ENCODE measurements around the gene SYNGAP1.
A peak's percentile ranks its signal among the peaks of the same experiment; 100 is the strongest.

The SYNGAP1 gene

DNA sequence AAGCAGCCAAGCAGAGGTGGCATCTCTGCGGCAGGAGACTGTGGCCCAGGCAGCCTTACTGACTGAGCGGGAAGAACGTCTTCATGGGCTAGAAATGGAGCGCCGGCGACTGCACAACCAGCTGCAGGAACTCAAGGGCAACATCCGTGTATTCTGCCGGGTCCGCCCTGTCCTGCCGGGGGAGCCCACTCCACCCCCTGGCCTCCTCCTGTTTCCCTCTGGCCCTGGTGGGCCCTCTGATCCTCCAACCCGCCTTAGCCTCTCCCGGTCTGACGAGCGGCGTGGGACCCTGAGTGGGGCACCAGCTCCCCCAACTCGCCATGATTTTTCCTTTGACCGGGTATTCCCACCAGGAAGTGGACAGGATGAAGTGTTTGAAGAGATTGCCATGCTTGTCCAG is 15.0 kb upstream of the SYNGAP1 start:
- no peak for DNase-seq (ENCODE audit: low read depth)

GRCh38 chr6:33405386-33405940 is 14.4 kb upstream of the SYNGAP1 start:
- DNase-seq (ENCODE audit: low read depth), result no peak

GRCh38 chr6:33406126-33406525 is 13.7 kb upstream of the SYNGAP1 start:
- DNase-seq (ENCODE audit: low read depth), result no peak

DNA sequence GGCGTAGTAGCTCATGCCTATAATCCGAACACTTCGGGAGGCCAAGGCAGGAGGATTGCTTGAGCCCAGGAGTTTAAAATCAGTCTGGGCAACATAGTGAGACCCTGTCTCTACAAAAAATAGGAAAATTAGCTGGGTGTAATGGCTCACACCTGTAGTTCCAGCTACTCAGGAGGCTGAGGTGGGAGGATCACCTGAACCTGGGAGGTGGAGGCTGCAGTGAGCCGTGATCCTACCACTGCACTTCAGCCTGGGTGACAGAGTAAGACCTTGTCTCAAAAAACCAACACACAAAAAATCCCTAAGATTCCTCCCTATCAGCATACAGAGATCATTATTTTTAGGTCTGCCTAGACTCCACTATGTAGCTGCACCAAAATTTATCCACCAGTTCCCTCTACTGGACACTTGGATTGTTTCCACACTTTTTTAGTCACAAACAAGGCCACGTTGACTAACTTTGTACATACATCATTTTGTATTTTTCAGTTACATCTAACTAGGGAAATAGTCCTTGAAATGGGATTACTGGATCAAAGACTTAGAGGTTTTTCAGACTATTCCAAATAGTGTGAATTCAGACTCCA is 12.6 kb upstream of the SYNGAP1 start:
- DNase-seq (ENCODE audit: low read depth), result no peak

- peak; percentile 97 for DNase-seq (ENCODE audit: low read depth)
Measured at GRCh38 chr6:33410050-33410710, 9.7 kb upstream of the SYNGAP1 start.

DNA sequence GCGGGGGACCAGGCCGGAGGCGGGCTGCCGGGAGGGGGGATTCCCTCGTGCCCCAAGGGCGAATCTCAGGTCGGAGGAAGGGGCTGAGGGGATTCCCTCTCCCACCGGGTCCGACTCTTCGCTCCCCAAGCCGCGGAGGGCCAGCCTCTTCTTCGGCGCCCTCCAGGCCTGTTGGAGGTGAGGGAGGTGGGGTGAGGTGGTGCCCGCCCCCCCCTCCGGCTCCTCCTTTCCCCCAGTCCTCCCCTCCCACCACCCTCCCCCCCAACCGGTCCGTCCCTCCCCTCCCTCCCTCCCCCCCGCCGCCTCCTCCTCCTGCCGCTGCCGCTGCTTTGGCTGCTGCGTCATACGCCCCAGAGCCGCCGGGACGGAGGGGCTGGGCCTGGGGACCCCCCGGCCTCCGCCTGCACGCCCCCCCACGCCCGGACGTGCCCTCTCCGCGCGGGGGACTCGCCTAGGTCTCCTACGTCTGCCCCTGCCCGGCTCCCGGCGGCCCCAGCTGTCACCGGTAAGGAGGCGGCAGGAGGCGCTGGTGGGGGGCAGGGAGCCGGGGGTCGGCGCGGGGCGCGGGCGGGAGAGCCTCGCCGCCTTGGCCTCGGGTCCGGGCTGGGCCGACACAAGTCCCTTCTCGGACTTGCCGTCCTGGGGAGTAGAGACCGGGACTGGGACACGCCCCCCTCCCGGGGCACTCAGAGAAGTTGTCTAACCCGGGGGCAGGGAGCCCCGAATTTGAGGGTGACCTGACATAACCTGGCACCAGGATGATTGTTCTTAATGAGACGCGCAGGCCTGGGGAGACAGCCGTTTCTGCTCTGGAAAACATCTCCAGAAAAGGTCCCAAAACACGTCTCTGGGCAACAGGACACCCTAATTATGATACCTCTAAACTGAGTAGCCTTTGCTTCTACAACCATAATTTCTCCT is 8.9 kb upstream of the SYNGAP1 start, which contains the start of gene PHF1:
PHF1 (plus strand) TSS at position 304 of the 921 bp plus-strand sequence. CDS start 1,250 bp downstream, outside the sequence.
- no peak for DNase-seq (ENCODE audit: low read depth)

DNA sequence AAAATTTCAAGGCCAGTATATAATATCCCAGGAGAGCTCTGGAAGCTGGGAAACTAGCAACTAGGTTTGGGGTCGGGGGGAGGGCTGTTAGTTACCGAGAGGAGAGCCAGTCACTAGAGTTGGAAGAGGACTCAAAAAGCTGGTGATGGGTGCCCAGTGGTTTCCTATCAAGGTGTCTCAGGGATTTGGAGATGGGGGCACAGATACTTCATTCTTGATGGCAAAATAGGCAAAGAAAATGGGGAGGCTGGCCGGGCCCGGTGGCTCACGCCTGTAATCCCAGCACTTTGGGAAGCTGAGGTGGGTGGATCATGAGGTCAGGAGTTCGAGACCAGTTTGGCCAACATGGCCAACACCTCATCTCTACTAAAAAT is 8.2 kb upstream of the SYNGAP1 start:
- no peak for DNase-seq (ENCODE audit: low read depth)

DNA sequence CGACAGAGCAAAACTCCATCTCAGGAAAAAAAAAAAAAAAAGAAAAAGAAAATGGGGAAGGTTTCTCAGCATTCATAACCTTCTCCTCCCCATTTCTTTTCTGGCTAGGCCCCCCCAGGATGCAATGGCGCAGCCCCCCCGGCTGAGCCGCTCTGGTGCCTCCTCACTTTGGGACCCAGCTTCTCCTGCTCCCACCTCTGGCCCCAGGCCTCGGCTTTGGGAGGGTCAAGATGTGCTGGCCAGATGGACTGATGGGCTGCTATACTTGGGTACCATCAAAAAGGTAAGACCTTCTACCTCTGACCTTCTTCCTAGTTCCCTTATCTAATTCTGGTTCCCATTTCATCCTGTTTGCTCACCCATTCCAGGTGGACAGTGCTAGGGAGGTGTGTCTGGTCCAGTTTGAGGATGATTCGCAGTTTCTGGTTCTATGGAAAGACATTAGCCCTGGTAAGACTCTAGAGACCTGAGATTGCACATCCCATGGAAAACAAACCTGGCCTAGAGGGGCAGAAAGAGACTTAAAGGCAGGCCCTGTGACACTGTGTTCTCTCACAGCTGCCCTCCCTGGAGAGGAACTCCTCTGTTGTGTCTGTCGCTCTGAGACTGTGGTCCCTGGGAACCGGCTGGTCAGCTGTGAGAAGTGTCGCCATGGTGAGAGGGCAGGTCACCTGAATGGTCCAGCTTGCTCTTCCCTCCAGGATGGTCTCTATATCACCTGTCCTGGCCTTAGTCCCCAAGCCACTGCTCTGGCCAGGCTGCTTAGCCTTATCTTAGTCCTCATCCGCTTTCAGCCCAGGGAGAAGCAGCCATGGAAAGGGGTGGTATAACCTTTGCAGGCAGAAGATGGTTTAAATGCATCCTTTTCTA is 7.5 kb upstream of the SYNGAP1 start:
- DNase-seq (ENCODE audit: low read depth), result no peak

GRCh38 chr6:33413241-33414120 is 6.4 kb upstream of the SYNGAP1 start:
- no peak for DNase-seq (ENCODE audit: low read depth)

- no peak for DNase-seq (ENCODE audit: low read depth)
Measured at GRCh38 chr6:33414592-33415271, 5.1 kb upstream of the SYNGAP1 start.

DNA sequence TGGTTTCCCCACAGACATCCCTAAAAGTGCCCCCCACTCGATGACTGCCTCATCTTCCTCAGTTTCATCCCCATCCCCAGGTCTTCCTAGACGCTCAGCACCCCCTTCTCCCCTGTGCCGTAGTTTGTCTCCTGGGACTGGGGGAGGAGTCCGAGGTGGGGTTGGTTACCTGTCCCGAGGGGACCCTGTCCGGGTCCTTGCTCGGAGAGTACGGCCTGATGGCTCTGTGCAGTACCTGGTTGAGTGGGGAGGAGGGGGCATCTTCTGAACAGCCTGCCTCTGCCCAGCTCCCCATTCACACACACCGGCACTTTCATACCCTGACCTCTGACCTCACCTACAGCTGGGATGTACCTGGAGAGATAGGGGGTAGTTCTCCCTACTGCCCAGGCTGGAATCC is 4.0 kb upstream of the SYNGAP1 start:
- DNase-seq (ENCODE audit: low read depth), result no peak

- no peak for DNase-seq (ENCODE audit: low read depth)
Measured at GRCh38 chr6:33416386-33417127, 3.3 kb upstream of the SYNGAP1 start.

DNA sequence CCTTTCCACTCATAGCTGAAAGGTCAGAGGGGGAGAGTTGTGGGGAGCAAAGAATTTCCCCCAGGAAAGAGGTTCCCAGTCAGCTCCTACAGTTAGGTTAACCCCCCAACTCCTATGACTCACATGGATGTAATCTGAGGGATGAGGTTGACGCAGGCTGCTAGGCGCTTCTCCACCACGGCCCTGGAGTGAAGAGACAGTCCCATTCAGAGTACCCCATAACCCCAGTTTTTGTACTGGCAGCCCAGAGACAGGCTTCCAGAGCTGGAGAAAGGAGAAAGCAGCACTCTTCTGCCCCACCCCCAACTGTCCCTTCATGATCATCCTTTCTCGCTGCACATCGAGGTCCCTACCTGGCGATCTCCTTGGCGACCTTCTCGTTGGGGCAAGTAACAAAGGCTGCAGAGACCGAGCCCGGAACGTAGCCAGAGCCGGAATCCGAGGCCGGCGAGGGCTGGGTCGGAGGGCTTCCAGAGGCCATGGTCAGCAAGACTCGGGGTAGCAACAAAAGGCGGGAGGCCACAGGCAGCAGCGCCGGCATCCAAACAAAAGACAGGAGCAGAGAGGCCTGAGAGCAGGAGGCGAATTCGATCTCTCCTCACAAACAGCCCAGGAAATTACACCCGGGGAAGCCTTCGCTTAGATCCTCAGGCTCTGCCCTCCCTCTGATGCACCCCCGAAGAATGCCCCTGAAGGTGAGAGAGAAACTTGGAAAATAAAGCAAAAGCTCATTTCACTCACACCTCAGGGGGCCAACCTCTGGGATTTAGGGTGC is 2.5 kb upstream of the SYNGAP1 start:
- no peak for DNase-seq (ENCODE audit: low read depth)

GRCh38 chr6:33417903-33418689 is 1.8 kb upstream of the SYNGAP1 start, which contains the start of gene CUTA:
TSS of gene CUTA (minus strand) at chr6:33418107. CDS start at chr6:33418000, 107 bp downstream.
- peak; percentile 98 for DNase-seq (ENCODE audit: low read depth)

GRCh38 chr6:33418690-33419291 is 1.1 kb upstream of the SYNGAP1 start:
- DNase-seq (ENCODE audit: low read depth), result no peak

DNA sequence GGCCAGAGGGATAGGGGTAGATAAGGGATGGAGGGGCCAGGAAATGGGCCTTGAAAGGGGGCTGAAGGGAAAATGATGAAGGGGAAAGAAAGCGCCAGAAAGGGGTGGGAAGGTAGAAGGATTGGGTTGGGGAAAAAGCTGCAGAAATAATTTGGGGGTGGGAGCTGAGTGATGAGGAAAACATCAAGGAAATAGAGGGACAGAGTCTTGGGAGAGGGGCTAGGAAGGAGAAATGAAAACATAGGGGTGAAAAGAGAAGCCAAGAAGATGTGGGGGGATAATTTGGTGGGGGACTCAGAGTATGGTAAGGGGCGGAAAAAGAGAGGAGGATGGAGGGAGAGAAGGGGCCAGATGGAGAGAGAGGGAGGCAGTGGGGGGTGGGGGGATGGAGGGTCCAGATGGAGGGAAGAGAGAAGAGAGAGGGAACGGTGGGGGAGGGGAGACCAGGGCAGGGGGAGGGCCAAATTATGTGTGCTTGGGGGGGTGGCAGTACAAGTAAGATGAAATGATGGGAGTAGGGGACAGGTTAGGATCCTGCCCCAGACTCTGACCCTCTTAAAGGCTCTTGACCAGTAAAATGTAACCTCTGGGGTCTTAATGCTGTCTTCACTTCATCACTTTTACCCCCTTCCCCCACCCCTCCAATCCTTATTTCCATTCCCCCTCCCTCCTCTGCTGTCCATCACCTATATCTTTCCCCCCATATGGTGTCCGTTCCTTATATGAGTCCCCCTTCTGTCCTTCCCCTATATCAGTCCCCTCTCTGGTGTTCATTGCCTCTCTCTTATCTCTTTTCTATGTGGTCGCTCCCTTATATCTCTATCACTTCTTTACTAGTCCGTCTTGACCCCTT is 852 bp downstream of the SYNGAP1 start:
- DNase-seq (ENCODE audit: low read depth), result no peak

Measured in stimulated activated CD8-positive, alpha-beta memory T cell treated with anti-CD3 and anti-CD28 coated beads, Interleukin-12 subunit alpha, Interleukin-12 subunit beta, amount 100 ng/mL, for 4 hours (primary cell).